Bronchial epithelial cell (primary cell): ENCODE measurements around the gene DHCR7. TPM values are rescaled to one million over a fixed set of nuclear protein-coding genes. Genes with fewer than 3 reads are reported as not detected.

Source experiments
- DNase-seq: peaks from one replicate; pipeline ENCODE4 v3.0.0-alpha.2; 2010; ENCODE audit warnings: low read depth
- FAIRE-seq: peaks from 2 replicates; lab custom pipeline; 2011; peaks lifted over from hg19 to GRCh38; lab: Jason Lieb, UNC
- H3K27me3 ChIP-seq: 2 replicates; pipeline ENCODE4 v1.5.1; 2011; ENCODE audit warnings: low read length; ENCODE audit not compliant: control insufficient read depth, insufficient read depth
- H3K36me3 ChIP-seq: 2 replicates; pipeline ENCODE4 v1.5.1; 2011; ENCODE audit warnings: low read length; ENCODE audit not compliant: control insufficient read depth, insufficient read depth
- H3K4me3 ChIP-seq: 2 replicates; pipeline ENCODE4 v1.5.1; 2011; ENCODE audit warnings: mild to moderate bottlenecking, low read depth, low read length, control low read depth
- CTCF ChIP-seq: IDR thresholded peaks from 2 replicates; pipeline ENCODE4 v1.5.1; 2011; ENCODE audit warnings: mild to moderate bottlenecking, moderate library complexity, low read length, control low read depth, inconsistent platforms; ENCODE audit not compliant: insufficient read depth, severe bottlenecking
- total RNA-seq: library from RNA; depleted of rRNA; stranded (reverse); fragments of >200 nt; gene quantifications from 2 replicates; pipeline ENCODE4 v1.2.1, GENCODE V29; 2014

DHCR7 gene
- total RNA-seq, 1 donor from 2014 or later: 60.3 TPM

GRCh38 chr11:71442880-71443279 is 5.3 kb downstream of the DHCR7 start:
- no peak for TF ChIP-seq CTCF
- FAIRE-seq: no peak
- Histone ChIP-seq H3K4me3 (no peak overlapping the region), H3K27me3 (no peaks in the 10 kb centered on the region), H3K36me3 (peaks cover 47% of the 10 kb centered on the region)
- DNase-seq: no peak

- Histone ChIP-seq H3K27me3 (no peaks in the 10 kb centered on the region), H3K4me3 (no peak overlapping the region), H3K36me3 (peaks cover 53% of the 10 kb centered on the region)
- TF ChIP-seq CTCF: no peak
- FAIRE-seq (no peak), DNase-seq (no peak)
These were observed 6.1 kb downstream of the DHCR7 start for GRCh38 chr11:71442123-71442522.

- peaks cover 54% of the 10 kb centered on the region for H3K36me3 ChIP-seq
These were observed 6.9 kb downstream of the DHCR7 start for GRCh38 chr11:71441251-71441650.

GRCh38 chr11:71440021-71440755 is 8.0 kb downstream of the DHCR7 start:
- FAIRE-seq: no peak
- DNase-seq: no peak
- no peak for TF ChIP-seq CTCF
- H3K36me3 ChIP-seq: peaks cover 57% of the 10 kb centered on the region
- no peaks in the 10 kb centered on the region for H3K27me3 ChIP-seq
- no peak overlapping the region for H3K4me3 ChIP-seq

More at GRCh38 chr11:71441251-71441650, 6.9 kb downstream of the DHCR7 start:
- FAIRE-seq: no peak
- TF ChIP-seq CTCF: no peak
- H3K4me3 ChIP-seq: no peak overlapping the region
- no peaks in the 10 kb centered on the region for H3K27me3 ChIP-seq
- no peak for DNase-seq

GRCh38 chr11:71438650-71439049 is 9.5 kb downstream of the DHCR7 start:
- TF ChIP-seq CTCF: no peak
- H3K36me3 ChIP-seq: peaks cover 49% of the 10 kb centered on the region
- DNase-seq: no peak
- FAIRE-seq: no peak
- no peaks in the 10 kb centered on the region for H3K27me3 ChIP-seq
- no peak overlapping the region for H3K4me3 ChIP-seq

GRCh38 chr11:71437879-71438278 is 10.3 kb downstream of the DHCR7 start:
- FAIRE-seq: no peak
- H3K4me3 ChIP-seq: no peak overlapping the region
- TF ChIP-seq CTCF: no peak
- peaks cover 48% of the 10 kb centered on the region for H3K36me3 ChIP-seq
- DNase-seq: no peak
- no peaks in the 10 kb centered on the region for H3K27me3 ChIP-seq
